ENCODE data around the gene WDR70.

Gene WDR70

GRCh38 chr5:37723162-37723961, 344.2 kb downstream of the WDR70 start:
- no peak for DNase-seq (ENCODE audit: low read depth, low spot score)

GRCh38 chr5:37724395-37725125, 345.4 kb downstream of the WDR70 start:
- no peak for DNase-seq (ENCODE audit: low read depth, low spot score)

GRCh38 chr5:37725185-37725584, 346.1 kb downstream of the WDR70 start:
- DNase-seq (ENCODE audit: low read depth, low spot score) = no peak

- no peak for DNase-seq (ENCODE audit: low read depth, low spot score)
These were observed 348.1 kb downstream of the WDR70 start for GRCh38 chr5:37727238-37727637.

- no peak for DNase-seq (ENCODE audit: low read depth, low spot score)
These were observed 351.9 kb downstream of the WDR70 start for GRCh38 chr5:37730896-37731455.

GRCh38 chr5:37734114-37734513, 355.0 kb downstream of the WDR70 start:
- no peak for DNase-seq (ENCODE audit: low read depth, low spot score)

- DNase-seq (ENCODE audit: low read depth, low spot score) = no peak
These were observed 356.7 kb downstream of the WDR70 start for GRCh38 chr5:37735649-37736347.

GRCh38 chr5:37736397-37736796, 357.3 kb downstream of the WDR70 start:
- no peak for DNase-seq (ENCODE audit: low read depth, low spot score)

GRCh38 chr5:37737326-37738056, 358.4 kb downstream of the WDR70 start:
- no peak for DNase-seq (ENCODE audit: low read depth, low spot score)

- no peak for DNase-seq (ENCODE audit: low read depth, low spot score)
These were observed 359.1 kb downstream of the WDR70 start for GRCh38 chr5:37738057-37738691.

- no peak for DNase-seq (ENCODE audit: low read depth, low spot score)
These were observed 359.9 kb downstream of the WDR70 start for GRCh38 chr5:37738865-37739488.

GRCh38 chr5:37739817-37740261, 360.7 kb downstream of the WDR70 start:
- DNase-seq (ENCODE audit: low read depth, low spot score) = no peak

GRCh38 chr5:37740331-37741066, 361.4 kb downstream of the WDR70 start:
- no peak for DNase-seq (ENCODE audit: low read depth, low spot score)

GRCh38 chr5:37742111-37742510, 363.0 kb downstream of the WDR70 start:
- no peak for DNase-seq (ENCODE audit: low read depth, low spot score)

- no peak for DNase-seq (ENCODE audit: low read depth, low spot score)
These were observed 372.1 kb downstream of the WDR70 start for GRCh38 chr5:37751227-37751626.

- no peak for DNase-seq (ENCODE audit: low read depth, low spot score)
These were observed 375.9 kb downstream of the WDR70 start for GRCh38 chr5:37754976-37755375.

- DNase-seq (ENCODE audit: low read depth, low spot score) = no peak
These were observed 376.5 kb downstream of the WDR70 start for GRCh38 chr5:37755581-37755980.

- no peak for DNase-seq (ENCODE audit: low read depth, low spot score)
These were observed 377.1 kb downstream of the WDR70 start for GRCh38 chr5:37756248-37756647.

- DNase-seq (ENCODE audit: low read depth, low spot score) = no peak
These were observed 379.0 kb downstream of the WDR70 start for GRCh38 chr5:37757980-37758582.

All from brain pericyte (primary cell).